Activated T-helper 1 cell treated with anti-CD3 and anti-CD28 coated beads, Interleukin-12 subunit alpha, Interleukin-12 subunit beta, Interleukin-2, Interleukin-4 antibody, amounts not matched to agents 30 ng/mL and 10 ng/mL and 1 ng/mL, durations not matched to agents 14 hours and 24 hours and 36 hours (primary cell): ENCODE data around the gene NACC2. TPM values are rescaled to one million over a fixed set of nuclear protein-coding genes. Genes with fewer than 3 reads are reported as not detected.

Experiments used
- DNase-seq: peaks from one replicate; pipeline ENCODE4 v3.0.0; 2021; ENCODE audit warnings: low spot score
- H3K27ac Mint-ChIP-seq: one replicate; pipeline ENCODE4 v1.8.0; 2021; ENCODE audit warnings: mild to moderate bottlenecking, mixed read lengths
- H3K27me3 Mint-ChIP-seq: one replicate; pipeline ENCODE4 v1.8.0; 2022; ENCODE audit warnings: mild to moderate bottlenecking, moderate library complexity, mixed read lengths; ENCODE audit not compliant: insufficient read depth
- H3K36me3 Mint-ChIP-seq: one replicate; pipeline ENCODE4 v1.8.0; 2021; ENCODE audit warnings: low read depth, mixed read lengths
- H3K4me1 Mint-ChIP-seq: one replicate; pipeline ENCODE4 v1.8.0; 2021; ENCODE audit warnings: low read depth, mixed read lengths
- H3K4me3 Mint-ChIP-seq: one replicate; pipeline ENCODE4 v1.8.0; 2021; ENCODE audit warnings: mild to moderate bottlenecking, moderate library complexity, mixed read lengths
- H3K9me3 Mint-ChIP-seq: one replicate; pipeline ENCODE4 v1.8.0; 2021; ENCODE audit warnings: mixed read lengths
- intact Hi-C: fragments of 100-400 bp; cut with micrococcal nuclease; formaldehyde crosslinking; loops from one replicate; pipeline ENCODE4 v1.15.1; 2024
- total RNA-seq: library from RNA; stranded (reverse); gene quantifications from 2 replicates; pipeline ENCODE4 v1.2.3, GENCODE V29; 2022

NACC2 gene
- total RNA-seq, 1 donor from 2014 or later, result 3.7 TPM

DNA sequence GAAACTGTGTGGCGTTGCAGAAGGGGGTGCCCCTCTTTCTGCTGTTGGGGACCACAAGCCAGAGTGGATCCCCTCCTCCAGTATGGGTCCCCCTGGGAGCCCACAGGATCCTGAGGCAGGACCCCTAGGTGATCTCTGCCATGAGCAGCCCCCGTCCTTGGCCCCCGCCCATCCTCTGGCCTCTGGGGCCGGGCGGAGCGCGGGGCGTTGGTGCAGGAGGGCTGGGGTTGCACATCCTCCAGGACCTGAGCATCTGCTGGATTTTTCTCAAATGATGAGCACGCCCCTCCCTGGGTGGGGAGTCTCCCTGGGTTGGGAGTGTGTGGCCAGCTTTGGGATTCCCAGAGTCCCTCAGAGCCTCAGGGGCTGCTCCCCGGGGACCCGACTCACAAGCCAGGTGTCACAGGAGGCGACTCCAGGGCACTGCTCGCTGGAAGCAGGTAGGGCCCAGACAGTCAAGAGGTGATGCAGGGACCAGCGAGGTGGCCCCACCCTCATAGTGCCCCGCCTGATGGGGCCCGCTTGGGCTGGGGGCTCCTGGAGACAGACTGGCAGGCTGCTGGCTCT lies 107.2 kb downstream of the NACC2 start:
- Mint-ChIP-seq H3K4me1 (no peaks in the 10 kb centered on the region), H3K4me3 (no peak overlapping the region), H3K9me3 (no peaks in the 10 kb centered on the region), H3K27me3 (peaks cover 2% of the 10 kb centered on the region), H3K36me3 (no peaks in the 10 kb centered on the region), H3K27ac (no peak overlapping the region)
- DNase-seq, result no peak
- intact Hi-C loops, result no loop called here

DNA sequence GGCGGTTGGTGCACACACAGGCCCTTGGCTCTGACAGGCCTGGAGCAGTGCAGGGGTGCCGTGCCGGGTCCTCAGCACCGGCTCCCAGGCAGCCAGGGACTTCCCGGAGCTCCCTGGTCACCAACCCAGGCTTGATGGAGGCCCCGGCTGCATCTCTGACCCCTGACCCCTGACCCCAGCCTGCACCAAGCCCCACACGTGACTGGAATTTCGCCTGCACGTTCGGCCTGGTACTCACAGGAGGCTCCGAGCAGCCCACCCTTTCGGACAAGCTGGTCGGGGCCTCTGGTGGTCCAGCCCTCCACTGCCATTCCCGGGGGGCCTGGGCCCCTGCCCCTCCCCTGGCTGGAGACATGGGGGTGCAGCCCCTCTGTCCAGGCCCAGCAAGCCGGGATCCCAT lies 108.5 kb downstream of the NACC2 start:
- Mint-ChIP-seq H3K4me1 (no peaks in the 10 kb centered on the region), H3K27me3 (peaks cover 2% of the 10 kb centered on the region), H3K4me3 (no peak overlapping the region), H3K27ac (no peak overlapping the region), H3K9me3 (no peaks in the 10 kb centered on the region), H3K36me3 (no peaks in the 10 kb centered on the region)
- intact Hi-C loops, result no loop called here
- DNase-seq, result no peak

DNA sequence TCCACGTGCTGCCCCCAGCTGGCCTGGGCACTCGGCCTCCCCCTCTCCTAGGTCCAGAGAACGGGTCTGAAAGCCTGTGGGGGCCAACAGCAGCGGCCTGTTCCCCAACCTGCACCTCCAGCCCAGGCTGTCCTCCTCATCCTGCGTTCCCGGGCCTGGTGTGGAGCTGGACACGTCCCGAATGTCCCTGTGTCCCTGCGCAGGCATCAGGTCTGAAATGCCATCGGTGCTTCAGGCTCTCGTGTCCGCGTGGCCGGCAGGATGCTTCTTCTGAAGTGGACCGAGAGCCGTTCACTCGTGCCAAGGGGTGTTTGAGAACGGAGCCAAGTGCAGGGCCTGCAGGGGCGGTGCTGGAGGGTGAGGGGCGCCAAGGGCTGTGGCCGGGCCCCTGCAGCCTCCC lies 109.2 kb downstream of the NACC2 start:
- intact Hi-C loops, result no loop called here
- H3K9me3 Mint-ChIP-seq, result no peaks in the 10 kb centered on the region
- H3K27me3 Mint-ChIP-seq, result peaks cover 2% of the 10 kb centered on the region
- no peak overlapping the region for H3K27ac Mint-ChIP-seq
- H3K36me3 Mint-ChIP-seq, result no peaks in the 10 kb centered on the region
- no peak for DNase-seq
- H3K4me3 Mint-ChIP-seq, result no peak overlapping the region
- H3K4me1 Mint-ChIP-seq, result no peaks in the 10 kb centered on the region

DNA sequence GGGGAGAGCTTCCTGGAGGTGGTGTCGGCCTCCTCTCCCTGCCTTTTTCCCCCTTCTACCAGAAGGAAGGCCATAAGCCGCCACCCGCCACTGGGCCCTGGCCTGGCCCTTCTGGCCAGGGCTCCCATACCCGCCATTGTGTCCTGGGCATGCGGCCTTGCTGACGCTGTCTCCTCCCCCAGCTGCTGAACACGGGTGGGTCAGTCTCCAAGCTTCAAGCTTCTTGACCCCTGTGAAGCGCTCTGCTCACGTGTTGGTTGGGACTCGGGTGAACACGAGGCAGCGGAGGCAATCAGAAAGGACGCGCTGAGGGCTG lies 109.7 kb downstream of the NACC2 start:
- H3K4me3 Mint-ChIP-seq, result no peak overlapping the region
- no peaks in the 10 kb centered on the region for H3K36me3 Mint-ChIP-seq
- no peaks in the 10 kb centered on the region for H3K4me1 Mint-ChIP-seq
- H3K27me3 Mint-ChIP-seq, result peaks cover 2% of the 10 kb centered on the region
- no peak for DNase-seq
- intact Hi-C loops, result no loop called here
- no peaks in the 10 kb centered on the region for H3K9me3 Mint-ChIP-seq
- H3K27ac Mint-ChIP-seq, result no peak overlapping the region

DNA sequence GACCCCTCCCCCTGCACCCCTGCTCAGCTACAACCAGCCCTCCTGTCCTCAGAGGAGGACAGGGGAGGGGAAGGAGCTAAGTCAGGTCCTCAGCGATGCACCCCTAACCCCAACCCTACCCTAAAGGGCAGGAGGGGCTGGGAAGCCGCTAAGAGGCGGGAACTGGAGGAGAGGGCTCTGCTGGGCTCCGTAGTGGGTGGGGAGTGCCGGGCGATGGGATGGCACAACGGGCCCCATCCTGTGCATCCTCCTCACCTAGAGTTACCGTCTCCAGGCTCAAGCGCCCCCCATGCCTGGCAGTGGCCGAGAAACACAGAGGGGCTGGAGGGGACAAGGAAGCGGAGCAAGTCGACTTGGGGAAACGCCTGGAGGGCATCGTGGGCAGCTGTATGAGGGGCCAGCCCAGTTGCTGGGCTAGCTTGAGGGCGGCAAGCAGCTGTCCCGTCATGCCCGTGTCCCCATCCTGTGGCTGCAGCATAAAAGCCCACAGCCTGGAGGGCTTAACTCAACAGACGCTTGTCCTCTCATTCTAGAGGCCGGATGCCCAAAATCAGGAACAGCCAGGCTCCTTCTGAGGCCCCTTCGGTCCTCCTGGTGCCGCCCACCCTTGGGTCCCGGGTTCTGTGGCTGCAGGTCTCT lies 110.9 kb downstream of the NACC2 start:
- no peaks in the 10 kb centered on the region for H3K36me3 Mint-ChIP-seq
- H3K4me3 Mint-ChIP-seq, result no peak overlapping the region
- H3K27me3 Mint-ChIP-seq, result peaks cover 2% of the 10 kb centered on the region
- H3K4me1 Mint-ChIP-seq, result no peaks in the 10 kb centered on the region
- no peaks in the 10 kb centered on the region for H3K9me3 Mint-ChIP-seq
- DNase-seq, result no peak
- intact Hi-C loops, result no loop called here
- H3K27ac Mint-ChIP-seq, result no peak overlapping the region

DNA sequence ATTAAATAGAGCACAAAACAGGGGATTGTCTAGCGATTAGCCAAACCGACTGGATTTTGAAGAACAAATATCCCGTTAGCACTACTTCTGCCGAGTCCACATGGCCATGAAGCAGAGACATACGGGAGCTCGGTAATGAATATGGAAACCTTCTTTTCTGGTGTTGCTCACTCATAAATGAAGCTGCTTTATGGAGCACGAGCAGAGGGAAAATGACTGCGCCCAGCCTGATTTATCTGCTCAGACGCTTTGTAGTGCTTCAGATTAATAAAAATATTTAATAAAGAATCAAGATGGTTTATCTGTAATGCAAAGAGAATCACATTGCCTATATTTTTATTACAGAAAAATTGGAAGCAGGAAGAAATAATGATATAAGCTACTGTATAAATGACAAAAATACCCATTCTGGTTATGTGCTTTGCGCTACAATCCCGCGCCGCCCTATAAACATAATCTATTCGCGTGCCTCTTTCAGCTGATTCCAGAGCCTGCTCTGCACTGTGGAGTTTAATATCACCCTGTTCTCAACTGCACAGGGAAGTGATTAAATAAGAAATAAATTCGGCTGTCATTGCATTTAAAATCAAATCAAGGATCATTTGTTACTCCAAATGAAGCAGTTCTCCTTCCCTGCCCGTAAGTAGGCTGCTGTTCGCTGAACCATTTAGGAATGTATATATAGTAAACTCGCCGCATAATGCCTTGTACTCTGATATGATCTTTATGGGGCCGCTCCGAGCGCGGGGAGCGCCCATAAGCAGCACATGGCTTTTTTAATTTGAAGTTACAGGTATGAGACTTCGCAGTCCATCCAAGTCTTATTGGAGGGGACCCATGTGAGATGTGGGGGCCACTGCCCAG lies 111.6 kb downstream of the NACC2 start:
- no peak overlapping the region for H3K4me3 Mint-ChIP-seq
- H3K36me3 Mint-ChIP-seq, result no peaks in the 10 kb centered on the region
- no peak for DNase-seq
- H3K4me1 Mint-ChIP-seq, result no peaks in the 10 kb centered on the region
- peaks cover 6% of the 10 kb centered on the region for H3K27me3 Mint-ChIP-seq
- no peaks in the 10 kb centered on the region for H3K9me3 Mint-ChIP-seq
- intact Hi-C loops, result no loop called here
- H3K27ac Mint-ChIP-seq, result no peak overlapping the region

DNA sequence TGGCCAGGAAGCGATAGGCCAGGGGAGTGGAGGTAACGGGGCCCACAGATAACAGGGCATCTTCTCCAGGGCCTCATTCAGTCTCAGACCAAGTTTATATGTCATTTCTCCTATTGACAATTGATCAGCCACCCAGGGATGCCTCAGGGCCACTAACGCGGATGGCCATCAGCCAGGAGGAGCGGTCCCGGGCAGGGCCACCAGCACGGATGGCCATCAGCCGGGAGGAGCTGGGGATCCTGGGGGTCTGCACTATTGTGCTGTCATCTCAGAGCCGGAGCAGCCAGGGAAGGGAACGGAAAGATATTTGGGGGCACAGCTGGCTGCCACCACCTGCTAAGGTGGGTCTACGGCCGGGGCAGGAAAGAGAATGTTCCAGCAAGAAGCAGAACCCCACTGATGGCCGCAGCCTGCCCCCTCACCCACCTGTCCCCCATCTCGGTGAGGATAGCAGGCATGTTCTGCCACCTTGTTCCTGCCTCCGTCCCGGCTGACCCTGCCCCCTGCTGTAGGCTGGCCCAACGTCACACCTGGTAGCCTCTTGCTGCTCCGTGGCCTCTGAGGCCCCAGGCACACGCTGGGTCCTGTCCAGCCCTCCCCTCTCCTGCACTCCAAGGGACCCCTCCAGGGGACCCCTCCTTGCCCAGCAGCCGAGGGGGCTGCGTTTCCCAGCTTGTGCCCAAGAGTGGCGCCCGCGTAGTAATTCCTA lies 112.4 kb downstream of the NACC2 start:
- DNase-seq, result no peak
- Mint-ChIP-seq H3K9me3 (no peaks in the 10 kb centered on the region), H3K4me3 (no peak overlapping the region), H3K36me3 (no peaks in the 10 kb centered on the region), H3K4me1 (no peaks in the 10 kb centered on the region), H3K27ac (no peak overlapping the region), H3K27me3 (peaks cover 6% of the 10 kb centered on the region)
- intact Hi-C loops, result no loop called here

- intact Hi-C loops, result no loop called here
- Mint-ChIP-seq H3K27me3 (peaks cover 6% of the 10 kb centered on the region), H3K27ac (no peak overlapping the region), H3K9me3 (no peaks in the 10 kb centered on the region), H3K4me3 (no peak overlapping the region), H3K36me3 (no peaks in the 10 kb centered on the region), H3K4me1 (no peaks in the 10 kb centered on the region)
- DNase-seq, result no peak
These were observed 114.0 kb downstream of the NACC2 start for GRCh38 chr9:135980926-135981630.

DNA sequence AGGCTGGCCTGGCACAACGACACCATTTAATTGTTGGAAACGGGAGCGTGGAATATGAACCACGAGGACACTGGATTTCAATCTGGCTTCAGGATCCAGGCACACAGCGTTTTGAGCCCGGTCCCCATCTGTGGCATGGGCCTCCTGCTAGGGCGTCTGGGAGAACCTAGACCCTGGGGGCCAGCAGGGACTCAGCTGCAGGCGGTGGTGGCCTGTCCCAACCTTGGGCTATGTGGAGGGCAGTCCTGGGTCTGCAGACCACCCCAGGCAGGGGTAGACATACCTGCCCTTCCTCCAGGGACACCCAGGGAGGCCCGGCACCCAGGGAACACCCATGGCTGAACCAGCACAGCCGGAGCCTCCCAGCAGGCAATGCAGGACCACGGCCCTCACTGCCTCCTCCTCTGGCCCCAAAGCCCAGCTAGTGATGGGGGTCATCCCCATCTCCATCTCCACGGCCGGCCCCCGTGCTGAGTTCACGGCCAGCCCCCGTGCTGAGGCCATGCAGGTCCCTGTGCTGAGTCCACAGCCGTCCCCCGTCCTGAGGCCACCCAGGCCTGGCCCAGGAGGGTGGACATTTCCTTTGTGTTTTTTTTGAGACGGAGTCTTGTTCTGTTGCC lies 115.4 kb downstream of the NACC2 start:
- intact Hi-C loops, result loop anchor here (10.0 kb wide), 1 partner anchor 275 kb away; the partner anchor contains the start of gene KCNT1
- no peaks in the 10 kb centered on the region for H3K36me3 Mint-ChIP-seq
- no peak overlapping the region for H3K27ac Mint-ChIP-seq
- no peaks in the 10 kb centered on the region for H3K4me1 Mint-ChIP-seq
- DNase-seq, result no peak
- H3K9me3 Mint-ChIP-seq, result no peaks in the 10 kb centered on the region
- peaks cover 6% of the 10 kb centered on the region for H3K27me3 Mint-ChIP-seq
- no peak overlapping the region for H3K4me3 Mint-ChIP-seq

- Mint-ChIP-seq H3K4me1 (no peaks in the 10 kb centered on the region), H3K4me3 (no peak overlapping the region), H3K36me3 (no peaks in the 10 kb centered on the region), H3K27ac (no peak overlapping the region), H3K9me3 (no peaks in the 10 kb centered on the region), H3K27me3 (peaks cover 6% of the 10 kb centered on the region)
- intact Hi-C loops, result loop anchor here (10.0 kb wide), 1 partner anchor 274 kb away; the partner anchor contains the start of gene KCNT1
- peak; percentile 25 for DNase-seq
These were observed 116.2 kb downstream of the NACC2 start for GRCh38 chr9:135978642-135979546.

DNA sequence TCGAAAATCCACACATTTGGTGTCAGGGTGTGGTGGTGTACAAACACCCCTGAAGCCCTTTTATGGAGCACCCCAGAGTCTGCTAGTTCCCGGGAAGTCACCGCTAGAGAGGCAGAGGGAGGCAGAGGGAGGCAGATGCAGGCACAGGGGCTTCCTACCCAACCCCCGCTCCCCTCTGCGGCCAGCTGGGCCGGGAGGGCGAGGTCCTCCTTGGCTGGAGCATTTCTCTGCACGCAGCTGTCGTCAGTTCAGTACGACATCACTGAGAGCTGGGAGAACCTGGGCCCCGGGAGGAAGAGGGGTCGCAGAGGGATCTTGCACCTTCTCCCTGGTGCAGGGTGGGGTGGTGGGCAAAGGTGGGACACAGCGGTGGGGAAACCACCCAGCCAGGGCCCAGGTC lies 118.1 kb downstream of the NACC2 start:
- H3K27me3 Mint-ChIP-seq, result peaks cover 4% of the 10 kb centered on the region
- H3K9me3 Mint-ChIP-seq, result no peaks in the 10 kb centered on the region
- no peak overlapping the region for H3K27ac Mint-ChIP-seq
- no peaks in the 10 kb centered on the region for H3K36me3 Mint-ChIP-seq
- H3K4me3 Mint-ChIP-seq, result no peak overlapping the region
- intact Hi-C loops, result loop anchor here (10.0 kb wide), 1 partner anchor 272 kb away; the partner anchor contains the start of gene KCNT1
- no peak for DNase-seq
- H3K4me1 Mint-ChIP-seq, result no peaks in the 10 kb centered on the region
